IPS-NIHi7 (cell line): ENCODE data around the gene ZNF793.

ENCODE experiments used
- DNase-seq: peaks from one replicate; pipeline ENCODE4 v3.0.0; 2012; ENCODE audit warnings: mixed read lengths; ENCODE audit errors: extremely low spot score

Gene ZNF793

GRCh38 chr19:37565370-37565669 is 58.6 kb downstream of the ZNF793 start:
- DNase-seq: no peak

GRCh38 chr19:37572203-37572602 is 65.5 kb downstream of the ZNF793 start:
- no peak for DNase-seq

- peak; percentile 63 for DNase-seq
Observed at GRCh38 chr19:37583340-37583739, 76.6 kb downstream of the ZNF793 start.
